AG04449 (cell line): ENCODE data around the gene TRIM59.

Experiments
- CTCF ChIA-PET: fragments of 350-600 bp; formaldehyde crosslinking; extraction: SDS; loops from one replicate; lab custom pipeline; 2021; ENCODE audit warnings: antibody characterized with exemption; lab: Yijun Ruan, JAX
- POLR2A ChIA-PET: fragments of 400-600, 350-600 bp; formaldehyde crosslinking; extraction: SDS; loops from one replicate; lab custom pipeline; 2020; ENCODE audit warnings: antibody characterized with exemption, inconsistent platforms; lab: Yijun Ruan, JAX
- DNase-seq: peaks from one replicate; pipeline ENCODE4 v3.0.0-alpha.2; 2010; ENCODE audit warnings: low read depth, low spot score
- H3K4me3 ChIP-seq: 2 replicates; pipeline ENCODE4 v1.5.1; 2011; ENCODE audit warnings: low read depth, mild to moderate bottlenecking, control low read depth, low read length
- CTCF ChIP-seq: IDR thresholded peaks from one replicate; pipeline ENCODE4 v1.5.1; 2011; ENCODE audit warnings: mild to moderate bottlenecking, moderate library complexity, low read length, control low read depth, inconsistent platforms; ENCODE audit not compliant: insufficient read depth; ENCODE audit errors: missing control alignments

The TRIM59 gene

GRCh38 chr3:160470181-160470580, 20.6 kb upstream of the TRIM59 start:
- ChIA-PET POLR2A (no interaction called here), CTCF (interaction anchor here (1.3 to 1.6 kb wide), 3 partner anchors 11 to 16 kb away, joined by 3 to 6 read pairs (median 4); no protein-coding TSS in a partner anchor)
- no peak for TF ChIP-seq CTCF
- no peak overlapping the region for H3K4me3 ChIP-seq
- DNase-seq, result no peak

DNA sequence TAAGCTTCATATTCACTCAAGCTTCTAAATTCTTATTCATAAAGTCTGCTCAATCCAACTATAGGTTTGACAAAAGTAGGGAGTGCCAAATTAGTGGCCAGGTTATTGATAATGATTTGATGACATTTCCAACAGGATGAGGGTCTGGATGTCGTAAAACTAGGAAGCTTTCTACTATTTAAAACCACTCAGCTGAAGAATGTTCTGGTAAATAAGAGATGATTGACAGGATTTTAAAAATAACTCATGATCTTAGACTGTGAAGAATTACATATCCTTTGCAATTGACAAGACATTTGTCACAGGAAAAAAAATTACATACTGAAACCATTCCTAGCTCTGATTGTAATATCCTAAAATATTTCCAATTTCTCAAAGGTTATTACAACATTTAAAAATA, 15.4 kb upstream of the TRIM59 start:
- TF ChIP-seq CTCF, result no peak
- H3K4me3 ChIP-seq, result no peak overlapping the region
- DNase-seq, result no peak
- POLR2A ChIA-PET, result no interaction called here
- CTCF ChIA-PET, result interaction anchor here (0.9 to 1.1 kb wide), 4 partner anchors 10 to 21 kb away, joined by 3 read pairs; no protein-coding TSS in a partner anchor

- DNase-seq, result no peak
- H3K4me3 ChIP-seq, result no peak overlapping the region
- CTCF ChIA-PET, result interaction anchor here (0.9 to 1.1 kb wide), 3 partner anchors 10 to 22 kb away, joined by 3 read pairs; no protein-coding TSS in a partner anchor
- POLR2A ChIA-PET, result no interaction called here
- TF ChIP-seq CTCF, result no peak
Measured at GRCh38 chr3:160464321-160464720, 14.7 kb upstream of the TRIM59 start.

- CTCF ChIA-PET, result interaction anchor here (4.5 kb wide), 1 partner anchor 9 kb away, joined by 16 read pairs; no protein-coding TSS in a partner anchor
- no peak for TF ChIP-seq CTCF
- POLR2A ChIA-PET, result no interaction called here
- no peak overlapping the region for H3K4me3 ChIP-seq
- DNase-seq, result no peak
Measured at GRCh38 chr3:160460033-160460432, 10.4 kb upstream of the TRIM59 start.

GRCh38 chr3:160459450-160459970, 9.9 kb upstream of the TRIM59 start:
- ChIA-PET CTCF (interaction anchor here (0.7 to 4.5 kb wide), 2 partner anchors 8 to 12 kb away, joined by 3 to 16 read pairs; no protein-coding TSS in a partner anchor), POLR2A (interaction anchor here (0.7 to 1.1 kb wide), 2 partner anchors 10 to 19 kb away, joined by 3 read pairs; partner anchors contain the start of gene TRIM59)
- no peak for TF ChIP-seq CTCF
- no peak overlapping the region for H3K4me3 ChIP-seq
- DNase-seq, result no peak

- POLR2A ChIA-PET, result interaction anchor here (0.5 kb wide), 1 partner anchor 1009 kb away, joined by 3 read pairs; no protein-coding TSS in a partner anchor
- no peak for DNase-seq
Measured at GRCh38 chr3:160458151-160458550, 8.6 kb upstream of the TRIM59 start.

More at GRCh38 chr3:160458151-160458550, 8.6 kb upstream of the TRIM59 start:
- no peak for TF ChIP-seq CTCF
- CTCF ChIA-PET, result interaction anchor here (1.5 kb wide), 1 partner anchor 13 kb away, joined by 6 read pairs; no protein-coding TSS in a partner anchor
- H3K4me3 ChIP-seq, result no peak overlapping the region
